Fibroblast of the aortic adventitia (primary cell): ENCODE data around the gene KIF1A. TPM values are rescaled to one million over a fixed set of nuclear protein-coding genes. Genes with fewer than 3 reads are reported as not detected.

Experiments
- DNase-seq: peaks from one replicate; pipeline ENCODE4 v3.0.0-alpha.2; 2010; ENCODE audit warnings: low read depth
- H3K4me3 ChIP-seq: 2 replicates; pipeline ENCODE4 v1.5.1; 2011; ENCODE audit warnings: low read depth, mild to moderate bottlenecking, control low read depth, low read length, moderate library complexity
- CTCF ChIP-seq: IDR thresholded peaks from 2 replicates; pipeline ENCODE4 v1.5.1; 2011; ENCODE audit warnings: mild to moderate bottlenecking, low read length, control low read depth, inconsistent platforms; ENCODE audit not compliant: insufficient read depth
- total RNA-seq: library from RNA; depleted of rRNA; stranded (reverse); fragments of >200 nt; gene quantifications from 2 replicates; pipeline ENCODE4 v1.2.3, GENCODE V29; 2012; ENCODE audit warnings: low replicate concordance

KIF1A gene
- total RNA-seq, 1 donor, result under 0.01 TPM

GRCh38 chr2:240724431-240724830, 95.6 kb downstream of the KIF1A start:
- TF ChIP-seq CTCF, result no peak
- H3K4me3 ChIP-seq, result no peak overlapping the region
- no peak for DNase-seq

- DNase-seq, result no peak
- H3K4me3 ChIP-seq, result no peak overlapping the region
- TF ChIP-seq CTCF, result no peak
Observed at GRCh38 chr2:240723851-240724250, 96.2 kb downstream of the KIF1A start.

GRCh38 chr2:240722796-240723735, 97.0 kb downstream of the KIF1A start:
- TF ChIP-seq CTCF, result no peak
- no peak for DNase-seq
- H3K4me3 ChIP-seq, result no peak overlapping the region

GRCh38 chr2:240722376-240722775, 97.6 kb downstream of the KIF1A start:
- H3K4me3 ChIP-seq, result no peak overlapping the region

GRCh38 chr2:240721596-240722180, 98.3 kb downstream of the KIF1A start:
- no peak for DNase-seq
- H3K4me3 ChIP-seq, result no peak overlapping the region
- TF ChIP-seq CTCF, result no peak

More at GRCh38 chr2:240722376-240722775, 97.6 kb downstream of the KIF1A start:
- no peak for TF ChIP-seq CTCF
- no peak for DNase-seq

- no peak for DNase-seq
- no peak for TF ChIP-seq CTCF
- no peak overlapping the region for H3K4me3 ChIP-seq
Observed at GRCh38 chr2:240720686-240721595, 99.1 kb downstream of the KIF1A start.
